Measurements from ENCODE around the gene CEPT1.

The CEPT1 gene

GRCh38 chr1:111234258-111234657 is 94.2 kb downstream of the CEPT1 start:
- DNase-seq, result no peak
